Measurements from ENCODE around the gene ZNF140.

Gene ZNF140

DNA sequence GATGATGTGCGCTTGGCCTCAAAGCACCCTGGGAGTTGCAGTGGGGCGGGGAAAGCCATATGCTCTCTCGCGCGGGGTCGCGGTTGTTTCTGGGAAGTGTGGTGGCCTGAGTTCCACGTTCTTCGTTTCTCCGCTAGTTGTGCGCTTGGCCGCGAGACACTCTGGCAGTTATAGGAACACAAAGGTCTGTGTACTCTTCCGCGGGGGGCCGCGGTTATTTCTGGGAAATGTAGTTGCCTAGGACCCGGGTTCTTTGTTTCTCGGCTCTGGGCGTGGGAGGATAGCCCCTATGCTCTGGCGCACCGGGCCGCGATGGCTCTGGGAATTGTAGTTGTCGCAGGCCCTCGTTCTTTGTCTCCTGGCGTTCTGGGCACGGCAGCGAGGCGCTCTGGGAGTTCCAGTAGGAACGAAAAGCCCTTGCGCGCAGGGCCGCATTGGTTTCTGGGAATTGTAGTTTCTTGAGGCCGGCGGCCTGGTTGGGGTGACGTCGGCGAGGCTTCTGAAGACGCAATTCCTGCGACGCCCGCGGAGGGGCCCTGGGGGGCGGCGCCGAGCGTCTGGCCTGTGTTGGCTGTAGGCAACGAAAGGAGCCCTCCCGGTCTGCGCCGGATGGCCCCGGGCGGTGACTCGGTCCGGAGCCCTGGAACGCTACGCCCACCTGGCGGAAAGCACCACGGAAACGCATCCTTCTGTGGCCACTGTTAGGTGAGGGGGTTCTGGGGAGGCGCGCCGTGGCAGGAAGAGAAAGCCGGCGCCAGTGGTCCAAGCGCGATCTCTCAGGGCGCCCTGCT is at the start of gene ZNF140:
Gene ZNF140 (plus strand): TSS at position 556 of the 791 bp plus-strand sequence. CDS start 398 bp downstream, outside the sequence.
- DNase-seq, result peak; percentile 97 to 98

GRCh38 chr12:133037207-133038005 is 43.3 kb upstream of the ZNF140 start, which contains the start of gene ZNF84:
Gene ZNF84, plus strand, starts transcription at chr12:133037509. Its CDS starts 3,959 bp downstream, at chr12:133041468.
- peak; percentile 95 to 97 for DNase-seq

- DNase-seq, result no peak
These were observed 42.5 kb upstream of the ZNF140 start for GRCh38 chr12:133038118-133038709.

- DNase-seq, result no peak
These were observed 34.0 kb upstream of the ZNF140 start for GRCh38 chr12:133046698-133047097.

DNA sequence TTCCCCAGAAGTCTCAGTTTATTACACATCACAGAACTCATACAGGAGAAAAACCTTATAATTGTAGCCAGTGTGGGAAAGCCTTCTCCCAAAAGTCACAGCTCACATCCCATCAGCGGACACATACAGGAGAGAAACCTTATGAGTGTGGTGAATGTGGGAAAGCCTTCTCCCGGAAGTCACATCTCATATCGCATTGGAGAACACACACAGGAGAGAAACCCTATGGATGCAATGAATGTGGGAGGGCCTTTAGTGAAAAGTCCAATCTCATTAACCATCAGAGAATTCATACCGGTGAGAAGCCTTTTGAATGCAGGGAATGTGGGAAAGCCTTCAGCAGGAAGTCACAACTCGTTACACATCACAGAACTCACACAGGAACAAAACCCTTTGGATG is 23.3 kb upstream of the ZNF140 start:
- DNase-seq, result no peak

DNA sequence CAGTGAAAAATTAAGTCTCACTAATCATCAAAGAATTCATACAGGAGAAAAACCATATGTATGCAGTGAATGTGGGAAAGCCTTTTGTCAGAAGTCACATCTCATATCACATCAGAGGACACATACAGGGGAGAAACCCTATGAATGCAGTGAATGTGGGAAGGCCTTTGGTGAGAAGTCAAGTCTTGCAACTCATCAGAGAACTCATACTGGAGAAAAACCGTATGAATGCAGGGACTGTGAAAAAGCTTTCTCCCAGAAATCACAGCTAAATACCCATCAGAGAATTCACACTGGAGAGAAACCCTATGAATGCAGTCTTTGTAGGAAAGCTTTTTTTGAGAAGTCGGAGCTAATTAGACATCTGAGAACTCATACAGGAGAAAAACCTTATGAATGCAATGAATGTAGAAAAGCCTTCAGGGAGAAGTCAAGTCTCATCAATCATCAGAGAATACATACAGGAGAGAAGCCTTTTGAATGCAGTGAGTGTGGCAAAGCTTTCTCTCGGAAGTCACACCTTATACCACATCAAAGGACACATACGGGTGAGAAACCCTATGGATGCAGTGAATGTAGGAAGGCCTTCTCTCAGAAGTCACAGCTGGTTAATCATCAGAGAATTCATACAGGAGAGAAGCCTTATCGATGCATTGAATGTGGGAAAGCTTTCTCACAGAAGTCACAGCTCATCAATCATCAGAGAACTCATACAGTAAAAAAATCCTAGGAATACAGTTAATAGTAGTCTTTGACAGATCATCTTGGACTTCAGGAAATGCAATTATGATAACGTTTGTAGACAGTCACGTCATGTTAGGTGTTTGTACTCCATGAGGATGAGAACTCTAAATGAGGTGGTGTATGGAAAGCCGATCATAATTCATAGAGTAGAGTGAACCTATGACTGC is 22.3 kb upstream of the ZNF140 start:
- DNase-seq, result no peak

DNA sequence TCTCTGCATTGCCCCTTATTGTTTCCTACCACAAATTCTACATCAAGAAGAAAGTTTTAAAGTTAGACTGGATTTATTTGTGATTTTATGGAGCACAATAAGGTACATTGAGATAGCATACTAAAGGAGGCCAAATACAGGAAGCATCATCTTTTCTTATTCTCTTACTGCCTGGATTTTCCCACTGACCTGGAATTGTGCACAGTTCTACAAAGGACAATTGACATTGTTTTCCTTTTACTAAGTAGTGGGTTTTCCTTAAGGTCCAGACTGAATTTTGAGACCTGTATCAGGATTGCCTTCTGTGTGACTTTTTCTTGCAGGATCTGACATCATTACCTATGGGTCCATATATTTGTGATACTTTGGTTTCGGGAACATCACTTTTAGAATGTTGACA is 18.8 kb upstream of the ZNF140 start:
- no peak for DNase-seq

GRCh38 chr12:133063556-133063955 is 17.2 kb upstream of the ZNF140 start:
- DNase-seq, result no peak

DNA sequence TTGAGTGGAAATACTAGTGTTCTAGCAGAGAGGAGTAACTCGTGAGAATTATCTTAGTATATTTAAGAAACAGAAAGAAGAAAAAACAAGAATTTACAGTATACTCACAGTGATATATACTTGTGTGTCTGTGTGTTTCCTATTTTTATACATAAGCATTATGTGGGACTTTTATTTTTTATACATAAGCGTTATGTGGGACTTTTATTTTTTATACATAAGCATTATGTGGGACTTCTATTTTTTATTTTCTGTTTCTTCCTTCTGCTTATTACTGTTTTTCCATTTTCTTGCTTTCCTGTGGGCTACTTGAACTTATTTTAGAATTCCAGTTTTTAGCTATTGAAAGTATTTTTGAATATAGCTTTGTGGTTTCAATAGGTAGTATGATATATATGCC is 6.9 kb upstream of the ZNF140 start:
- DNase-seq, result no peak

- peak; percentile 99 for DNase-seq
These were observed 726 bp upstream of the ZNF140 start for GRCh38 chr12:133080026-133080367.

DNA sequence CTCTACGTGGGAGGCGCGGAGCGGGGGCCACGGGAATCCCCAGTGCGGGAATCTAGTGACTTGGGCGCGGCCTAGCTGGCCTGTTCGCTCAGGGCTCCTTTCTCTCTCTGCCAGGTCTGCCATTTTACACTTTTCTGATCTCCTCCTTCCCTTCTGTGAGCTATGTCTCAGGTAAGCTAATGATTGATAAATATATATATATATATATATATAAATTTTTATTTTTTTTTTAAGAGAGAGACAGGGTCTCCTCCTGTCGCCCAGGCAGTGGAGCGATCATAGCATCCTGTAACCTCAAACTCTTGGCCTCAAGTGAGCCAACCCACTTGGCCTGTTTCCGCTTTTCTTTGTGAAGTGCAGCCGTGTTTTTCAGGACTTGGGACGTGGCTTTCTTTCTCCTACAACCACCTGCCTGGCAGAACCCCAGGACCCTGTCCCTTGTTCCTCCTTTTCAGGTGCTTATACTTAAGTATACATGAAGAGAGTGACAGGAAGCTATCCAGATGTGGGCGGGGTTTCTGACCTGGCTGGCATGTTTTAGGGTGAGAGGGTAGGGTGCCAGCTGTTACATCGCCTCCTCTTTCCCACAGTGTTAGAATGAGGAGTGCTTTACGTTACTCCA is 547 bp downstream of the ZNF140 start:
- DNase-seq, result no peak

GRCh38 chr12:133083345-133083744 is 2.6 kb downstream of the ZNF140 start:
- no peak for DNase-seq

GRCh38 chr12:133105620-133106019 is 24.9 kb downstream of the ZNF140 start:
- DNase-seq, result no peak

DNA sequence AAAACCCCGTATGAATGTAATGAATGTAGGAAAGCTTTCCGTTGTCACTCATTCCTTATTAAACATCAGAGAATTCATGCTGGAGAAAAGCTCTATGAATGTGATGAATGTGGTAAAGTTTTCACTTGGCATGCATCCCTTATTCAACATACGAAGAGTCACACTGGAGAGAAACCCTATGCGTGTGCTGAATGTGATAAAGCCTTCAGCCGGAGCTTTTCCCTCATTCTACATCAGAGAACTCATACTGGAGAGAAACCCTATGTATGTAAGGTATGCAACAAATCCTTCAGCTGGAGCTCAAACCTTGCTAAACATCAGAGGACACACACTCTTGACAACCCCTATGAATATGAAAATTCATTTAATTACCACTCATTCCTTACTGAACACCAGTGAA is 25.5 kb downstream of the ZNF140 start:
- no peak for DNase-seq

- no peak for DNase-seq
These were observed 26.4 kb downstream of the ZNF140 start for GRCh38 chr12:133107121-133107520.

- no peak for DNase-seq
These were observed 27.4 kb downstream of the ZNF140 start for GRCh38 chr12:133108150-133108549.

DNA sequence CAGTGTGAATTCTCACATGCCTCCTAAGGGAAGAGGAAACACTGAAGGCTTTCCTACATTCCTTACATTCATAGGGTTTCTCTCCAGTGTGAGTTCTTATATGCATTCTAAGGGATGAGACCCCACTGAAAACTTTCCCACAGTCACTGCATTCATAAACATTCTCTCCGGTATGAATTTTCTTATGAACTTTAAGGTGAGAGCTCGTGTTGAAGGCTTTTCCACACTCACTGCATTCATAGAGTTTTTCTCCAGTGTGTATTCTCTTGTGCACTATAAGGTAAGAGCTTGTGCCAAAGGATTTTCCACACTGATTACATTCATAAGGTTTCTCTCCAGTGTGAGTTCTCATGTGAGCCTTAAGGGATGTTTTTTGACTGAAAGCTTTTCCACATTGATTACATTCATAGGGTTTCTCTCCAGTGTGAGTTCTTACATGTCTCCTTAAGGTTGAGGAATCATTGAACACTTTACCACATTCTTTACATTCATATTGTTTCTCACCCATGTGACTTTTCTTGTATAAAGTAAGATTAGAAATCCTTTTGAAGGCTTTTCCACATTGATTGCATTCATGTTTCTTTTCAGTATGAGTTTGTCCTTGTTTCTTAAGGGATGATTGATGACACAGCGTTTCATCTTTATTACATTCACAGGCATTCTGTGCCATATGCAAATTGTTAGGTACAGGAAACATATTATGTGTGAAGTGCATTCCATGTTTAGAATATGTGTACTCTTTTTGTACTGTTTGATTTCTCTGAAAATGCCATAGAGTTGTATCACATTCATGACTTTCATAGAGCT is 39.9 kb downstream of the ZNF140 start:
- no peak for DNase-seq

DNA sequence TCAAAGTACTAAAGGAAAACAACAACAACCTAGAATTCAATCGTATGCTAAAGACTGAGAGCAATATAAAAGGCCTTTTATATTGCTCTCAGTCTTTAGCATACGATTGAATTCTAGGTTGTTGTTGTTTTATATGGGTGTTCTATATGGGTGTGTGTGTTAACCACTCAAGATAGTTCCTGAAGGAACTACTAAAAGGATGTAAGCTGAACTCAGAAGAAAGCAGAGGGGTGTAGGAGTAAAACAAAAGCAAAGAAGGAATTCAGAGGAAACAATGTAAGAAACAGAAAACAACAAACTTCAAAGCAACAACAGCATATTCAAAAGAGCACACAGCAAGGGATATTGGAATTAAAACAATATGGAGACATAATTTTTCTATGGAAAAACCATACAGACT is 44.0 kb downstream of the ZNF140 start:
- no peak for DNase-seq

DNA sequence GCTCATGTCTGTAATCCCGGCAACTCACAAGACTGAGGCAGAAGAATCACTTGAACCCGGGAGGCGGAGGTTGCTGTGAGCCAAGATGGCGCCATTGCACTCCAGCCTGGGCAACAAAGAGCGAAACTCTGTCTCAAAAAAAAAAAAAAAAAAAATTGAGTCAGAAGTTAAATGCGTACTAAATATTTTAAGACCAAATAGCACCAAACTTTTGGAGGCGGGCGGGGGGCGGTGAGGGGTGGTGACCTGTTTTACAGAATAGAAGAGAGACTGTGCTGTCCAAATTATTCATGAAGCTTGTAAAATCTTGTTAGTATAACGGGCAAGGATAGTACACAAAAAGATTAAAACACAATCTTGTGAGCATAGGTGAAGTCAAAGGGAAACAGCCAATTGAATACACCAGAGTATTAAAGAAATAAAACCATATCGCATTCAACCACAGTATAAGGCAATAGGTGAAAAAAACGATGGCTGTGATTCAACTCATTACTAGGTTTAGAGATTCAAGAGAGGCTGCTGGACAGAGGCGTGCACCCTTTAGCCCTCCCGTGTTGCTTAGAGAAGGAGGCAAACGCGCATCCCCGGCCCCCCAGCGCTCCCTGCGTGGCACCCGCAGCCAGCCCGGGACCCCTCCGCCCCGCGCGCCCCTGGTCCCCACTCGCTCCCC is 48.8 kb downstream of the ZNF140 start:
- peak in 1 of 2 experiments; percentile 13 for DNase-seq

GRCh38 chr12:133130038-133130807 is 49.5 kb downstream of the ZNF140 start, which contains the start of the genes ZNF10 and ZNF891:
Gene ZNF10, plus strand, starts transcription at chr12:133130627. Its CDS starts 13,866 bp downstream, at chr12:133144493.
Gene ZNF891, minus strand, starts transcription at chr12:133130274. Its CDS starts 8,356 bp downstream, at chr12:133121918.
- DNase-seq, result peak; percentile 87 to 89
